H9 (cell line): Measurements from ENCODE around the gene ITGB8. TPM values are rescaled to one million over a fixed set of nuclear protein-coding genes. Genes with fewer than 3 reads are reported as not detected.

Experiments used
- DNase-seq: peaks from one replicate; pipeline ENCODE4 v3.0.0-alpha.2; 2017
- H2AFZ ChIP-seq: one replicate; pipeline ENCODE4 v1.6.1; 2013; ENCODE audit warnings: mild to moderate bottlenecking, low read length, control low read depth, moderate library complexity
- H2AK5ac ChIP-seq: 2 replicates; pipeline ENCODE4 v1.6.1; 2013; ENCODE audit warnings: low read length, control low read depth, mixed read lengths; ENCODE audit not compliant: insufficient read length
- H2BK120ac ChIP-seq: one replicate; pipeline ENCODE4 v1.6.1; 2013; ENCODE audit warnings: low read depth, mild to moderate bottlenecking, low read length, control low read depth, inconsistent platforms; ENCODE audit not compliant: poor library complexity, severe bottlenecking
- H2BK12ac ChIP-seq: 2 replicates; pipeline ENCODE4 v1.6.1; 2013; ENCODE audit warnings: low read length, control low read depth, mixed read lengths, low read depth; ENCODE audit not compliant: insufficient read length
- H2BK15ac ChIP-seq: 2 replicates; pipeline ENCODE4 v1.6.1; 2013; ENCODE audit warnings: low read depth, low read length, control low read depth
- H2BK20ac ChIP-seq: one replicate; pipeline ENCODE4 v1.6.1; 2013; ENCODE audit warnings: low read depth, mild to moderate bottlenecking, low read length, control low read depth, inconsistent platforms; ENCODE audit not compliant: poor library complexity, severe bottlenecking
- H2BK5ac ChIP-seq: 2 replicates; pipeline ENCODE4 v1.6.1; 2013; ENCODE audit warnings: low read length, control low read depth, mixed read lengths; ENCODE audit not compliant: insufficient read length
- H3K14ac ChIP-seq: 2 replicates; pipeline ENCODE4 v1.6.1; 2013; ENCODE audit warnings: low read length, control low read depth; ENCODE audit not compliant: insufficient read depth
- H3K18ac ChIP-seq: 2 replicates; pipeline ENCODE4 v1.6.1; 2013; ENCODE audit warnings: low read depth, mild to moderate bottlenecking, mixed read lengths, low read length, control low read depth; ENCODE audit not compliant: insufficient read length
- H3K23ac ChIP-seq: 2 replicates; pipeline ENCODE4 v1.6.1; 2013; ENCODE audit warnings: low read length, control low read depth, mixed read lengths, low read depth; ENCODE audit not compliant: insufficient read length
- H3K23me2 ChIP-seq: 2 replicates; pipeline ENCODE4 v1.6.1; 2013; ENCODE audit warnings: low read depth, mild to moderate bottlenecking, mixed read lengths, low read length, control low read depth; ENCODE audit not compliant: insufficient read length, poor library complexity, severe bottlenecking
- H3K27ac ChIP-seq: 2 replicates; pipeline ENCODE4 v1.5.1; 2013; ENCODE audit warnings: low read length, control low read depth, mixed read lengths, low read depth; ENCODE audit not compliant: insufficient read length
- H3K27me3 ChIP-seq: 2 replicates; pipeline ENCODE4 v1.6.1; 2013; ENCODE audit warnings: low read length, control low read depth, inconsistent platforms; ENCODE audit not compliant: insufficient read depth
- H3K4ac ChIP-seq: 2 replicates; pipeline ENCODE4 v1.6.1; 2013; ENCODE audit warnings: low read depth, mild to moderate bottlenecking, control low read depth, inconsistent platforms, low read length, moderate library complexity
- H3K4me1 ChIP-seq: 2 replicates; pipeline ENCODE4 v1.6.1; 2013; ENCODE audit warnings: low read length, control low read depth, inconsistent platforms; ENCODE audit not compliant: insufficient read depth
- H3K4me2 ChIP-seq: 2 replicates; pipeline ENCODE4 v1.6.1; 2013; ENCODE audit warnings: low read length, control low read depth, mixed read lengths; ENCODE audit not compliant: insufficient read length, insufficient read depth
- H3K56ac ChIP-seq: 2 replicates; pipeline ENCODE4 v1.6.1; 2013; ENCODE audit warnings: low read depth, mild to moderate bottlenecking, mixed read lengths, low read length, control low read depth; ENCODE audit not compliant: insufficient read length
- H3K79me1 ChIP-seq: 2 replicates; pipeline ENCODE4 v1.6.1; 2013; ENCODE audit warnings: low read depth, mild to moderate bottlenecking, moderate library complexity, low read length, control low read depth, inconsistent platforms; ENCODE audit not compliant: insufficient read depth, poor library complexity, severe bottlenecking
- H3K79me2 ChIP-seq: 2 replicates; pipeline ENCODE4 v1.6.1; 2013; ENCODE audit warnings: low read length, control low read depth, inconsistent platforms; ENCODE audit not compliant: insufficient read depth
- H3K9ac ChIP-seq: 2 replicates; pipeline ENCODE4 v1.6.1; 2013; ENCODE audit warnings: low read length, control low read depth, mixed read lengths; ENCODE audit not compliant: insufficient read length; ENCODE audit errors: extremely low read depth
- H3K9me3 ChIP-seq: one replicate; pipeline ENCODE4 v1.6.1; 2013; ENCODE audit warnings: low read depth, low read length, inconsistent platforms; ENCODE audit not compliant: control insufficient read depth
- H3T11ph ChIP-seq: one replicate; pipeline ENCODE4 v1.6.1; 2013; ENCODE audit warnings: mild to moderate bottlenecking, low read length, control low read depth, inconsistent platforms
- H4K20me1 ChIP-seq: one replicate; pipeline ENCODE4 v1.6.1; 2013; ENCODE audit not compliant: control insufficient read depth, insufficient read length, insufficient read depth
- H4K5ac ChIP-seq: 2 replicates; pipeline ENCODE4 v1.6.1; 2013; ENCODE audit warnings: low read depth, mild to moderate bottlenecking, mixed read lengths, low read length, control low read depth; ENCODE audit not compliant: insufficient read length
- H4K8ac ChIP-seq: replicated peaks from 2 replicates; pipeline ENCODE4 v1.6.1; 2013; ENCODE audit warnings: low read length, control low read depth, mixed read lengths, low read depth; ENCODE audit not compliant: insufficient read length
- H4K91ac ChIP-seq: 2 replicates; pipeline ENCODE4 v1.6.1; 2013; ENCODE audit warnings: low read depth, mild to moderate bottlenecking, moderate library complexity, mixed read lengths, low read length, control low read depth; ENCODE audit not compliant: insufficient read length
- H3K27ac Mint-ChIP-seq, 3 experiments: 2 replicates in 2 of 3; 3 replicates in 1 of 3; pipeline ENCODE4 v1.8.0; 2020 to 2021; ENCODE audit warnings: mixed read lengths in 3 of 3, mild to moderate bottlenecking in 1 of 3, moderate library complexity in 1 of 3
- H3K27me3 Mint-ChIP-seq: 2 replicates; pipeline ENCODE4 v1.8.0; 2021; ENCODE audit warnings: low read depth, mild to moderate bottlenecking, moderate library complexity, mixed read lengths
- H3K36me3 Mint-ChIP-seq, 3 experiments: 2 replicates in 2 of 3; 3 replicates in 1 of 3; pipeline ENCODE4 v1.8.0; 2020 to 2021; ENCODE audit warnings: low read depth in 3 of 3, mixed read lengths in 3 of 3; ENCODE audit not compliant: insufficient read depth in 1 of 3
- H3K4me1 Mint-ChIP-seq, 2 experiments: 2 replicates each; pipeline ENCODE4 v1.8.0; 2020; ENCODE audit warnings: mixed read lengths in 2 of 2
- H3K4me3 Mint-ChIP-seq, 2 experiments: 2 replicates in 1 of 2; 3 replicates in 1 of 2; pipeline ENCODE4 v1.8.0; 2020 to 2021; ENCODE audit warnings: mild to moderate bottlenecking in 2 of 2, mixed read lengths in 2 of 2, moderate library complexity in 1 of 2
- H3K9me3 Mint-ChIP-seq, 2 experiments: 2 replicates in 1 of 2; 3 replicates in 1 of 2; pipeline ENCODE4 v1.8.0; 2020; ENCODE audit warnings: mild to moderate bottlenecking in 2 of 2, mixed read lengths in 2 of 2, moderate library complexity in 1 of 2
- CTCF ChIP-seq: fragments of 200-600 bp; sonication (generic); conservative IDR thresholded peaks from 3 replicates; pipeline ENCODE4 v1.8.0; 2021; ENCODE audit warnings: antibody characterized with exemption, mild to moderate bottlenecking
- WGBS: extraction: QIAGEN DNeasy Blood & Tissue Kit; methylation state at CpG from one replicate; pipeline ENCODE4 v1.1.7; 2013; ENCODE audit warnings: missing lambda C conversion rate, low lambda C conversion rate, mixed read lengths; ENCODE audit not compliant: insufficient read length; ENCODE audit errors: extremely low coverage; 5-methylcytosine and 5-hydroxymethylcytosine counted together
- total RNA-seq: library from RNA; stranded (reverse); gene quantifications from 2 replicates; pipeline ENCODE4 v1.2.1, GENCODE V29; 2021

Gene ITGB8
- total RNA-seq, 1 experiment from 2014 or later: 7.6 TPM

GRCh38 chr7:20442951-20443350, 112.3 kb downstream of the ITGB8 start:
- Histone ChIP-seq H2BK20ac (no peak overlapping the region), H3K23me2 (no peaks in the 10 kb centered on the region), H3K23ac (no peak overlapping the region), H2BK120ac (no peak overlapping the region), H3K9me3 (no peaks in the 10 kb centered on the region), H3K9ac (no peak overlapping the region), H3K4me2 (no peak overlapping the region), H3K56ac (no peak overlapping the region), H3T11ph (no peak overlapping the region), H3K27me3 (no peaks in the 10 kb centered on the region), H4K91ac (no peak overlapping the region), H3K79me1 (no peaks in the 10 kb centered on the region), H3K4ac (no peak overlapping the region), H4K5ac (no peak overlapping the region), H3K79me2 (no peaks in the 10 kb centered on the region), H2AK5ac (no peak overlapping the region), H3K18ac (no peak overlapping the region), H2AFZ (no peak overlapping the region), H4K20me1 (no peaks in the 10 kb centered on the region), H2BK5ac (no peak overlapping the region), H3K27ac (no peak overlapping the region), H3K14ac (no peak overlapping the region; the same call in 1 of the 2 replicates), H2BK15ac (no peak overlapping the region; the same call in 1 of the 2 replicates), H2BK12ac (no peak overlapping the region), H4K8ac (no peak overlapping the region), H3K4me1 (no peaks in the 10 kb centered on the region; the same call in 1 of the 2 replicates)
- no peak for TF ChIP-seq CTCF
- Mint-ChIP-seq H3K4me3 (no peak overlapping the region), H3K9me3 (no peaks in the 10 kb centered on the region), H3K27ac (peak overlapping the region in 2 of 3 experiments; percentile 58 to 62; a peak in 1 of 7 replicates), H3K36me3 (no peaks in the 10 kb centered on the region), H3K4me1 (peaks cover 12 to 13% of the 10 kb centered on the region in 2 experiments), H3K27me3 (no peaks in the 10 kb centered on the region)
- no CpG with 5 or more reads among the region's 8 CpGs for WGBS
- DNase-seq: no peak
